Ovary (tissue), 9 donors: ENCODE results near the gene ZNF778. TPM values are rescaled to one million over a fixed set of nuclear protein-coding genes. Genes with fewer than 3 reads are reported as not detected.

Experiments used
- DNase-seq, 5 donors: peaks; one replicate each; pipeline ENCODE4 v3.0.0-alpha.2; 2019 to 2020
- H3K27ac ChIP-seq, 2 donors: fragments of 200-600 bp; one replicate each; pipeline versions ENCODE4 v1.5.1 to v1.8.0; 2019 to 2022
- H3K27me3 ChIP-seq: fragments of 200-600 bp; one replicate; pipeline ENCODE4 v1.8.0; 2022
- H3K36me3 ChIP-seq: fragments of 200-600 bp; sonication (generic); one replicate; pipeline ENCODE4 v1.5.1; 2019
- H3K4me1 ChIP-seq: one replicate; pipeline ENCODE4 v1.8.1; 2013; ENCODE audit warnings: mild to moderate bottlenecking, moderate library complexity; ENCODE audit not compliant: insufficient read depth
- H3K4me3 ChIP-seq: fragments of 200-600 bp; sonication (generic); one replicate; pipeline ENCODE4 v1.5.1; 2017
- H3K9me3 ChIP-seq, 2 donors: fragments of 200-600 bp in 1 of 2; sonication (generic) in 1 of 2; one replicate each; pipeline versions ENCODE4 v1.5.1 to v1.8.1; 2013 to 2019; ENCODE audit warnings: mild to moderate bottlenecking in 1 of 2, moderate library complexity in 1 of 2
- EP300 ChIP-seq: sonication (generic); formaldehyde crosslinking; IDR thresholded peaks from one replicate; pipeline ENCODE4 v1.6.1; 2017; ENCODE audit warnings: antibody characterized with exemption
- POLR2A ChIP-seq: fragments of 450-650 bp; IDR thresholded peaks from one replicate; pipeline ENCODE4 v1.6.1; 2017; ENCODE audit warnings: antibody characterized with exemption, mild to moderate bottlenecking, moderate library complexity
- WGBS, 3 donors: extraction: QIAGEN DNeasy Blood & Tissue Kit in 1 of 3; methylation state at CpG; one replicate each; pipeline versions ENCODE4 v1.1.5 to v1.1.7; 2013 to 2017; 5-methylcytosine and 5-hydroxymethylcytosine counted together
- intact Hi-C, 4 donors: fragments of 100-400 bp; cut with DNase I; formaldehyde crosslinking; loops; one replicate each; pipeline versions ENCODE4 v1.11.0 to v1.15.1; 2022 to 2023
- polyA plus RNA-seq, 2 donors: library from polyadenylated mRNA; stranded (reverse); fragments of 200-250 nt in 1 of 2; fragments of 350-450 nt in 1 of 2; fragmentation: Illumina TruSeq in 1 of 2; extraction: RNeasy Lipid Tissue Mini Kit (QIAGEN cat#74804) in 1 of 2; gene quantifications; one replicate each; pipeline ENCODE4 v1.2.3, GENCODE V29; 2013 to 2014
- total RNA-seq, 7 donors: library from RNA; depleted of rRNA in 2 of 7; stranded (reverse); fragments of >200 nt in 2 of 7; fragmentation: NEBNext Ultra II Directional in 3 of 7; extraction: Animal tissue kit (Norgen Biotek cat#: 25700) in 3 of 7; gene quantifications; one replicate each; pipeline versions ENCODE4 v1.1.0 to v1.2.4, GENCODE V29; 2016 to 2023
- TF ChIP-seq, protein P1 (sequence below), 3 donors: fragments of 450-650 bp in 2 of 3; fragments of 200-600 bp in 1 of 3; IDR thresholded peaks; one replicate each; pipeline versions ENCODE4 v1.5.1 to v1.8.0; 2016 to 2022; ENCODE audit warnings: antibody characterized with exemption in 3 of 3, mild to moderate bottlenecking in 1 of 3
- donor health status: DM: no; HTN: no; CAD: no; lungs with moderate emphysema.
- donor health status: DM: no; HTN: no; CAD: no.
- donor health status: Bipolar disorder and iron deficiency.
- donor health status: DM: yes; HTN: yes; CAD: no.
- donor health status: DM: no; HTN: no; CAD: no.
- donor health status: DM: yes; HTN: yes; CAD: no.

ZNF778 gene
- total and polyA plus RNA-seq, 9 donors = 1.8 to 71.9 (median 8.3) TPM

DNA sequence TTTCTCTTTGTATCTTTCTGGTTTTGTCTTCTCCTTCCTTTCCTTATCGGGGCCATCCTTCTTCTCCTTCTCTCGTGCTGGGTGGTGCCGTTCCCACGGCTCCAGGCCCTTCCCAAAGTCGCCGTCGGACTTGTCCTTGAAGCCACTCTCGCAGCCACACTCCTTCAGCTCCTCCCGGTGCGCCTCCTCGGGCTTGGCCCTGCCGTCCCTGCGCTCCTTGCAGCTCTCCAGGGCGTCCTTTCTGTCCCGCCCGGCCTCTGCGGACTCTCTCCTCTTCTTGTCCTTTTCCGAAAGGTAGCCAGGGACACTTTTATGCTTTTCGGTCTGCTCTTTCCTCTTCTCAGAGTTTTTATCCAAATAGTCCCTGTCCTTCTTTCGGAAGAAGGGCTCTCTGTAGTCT lies 65.9 kb downstream of the ZNF778 start:
- Histone ChIP-seq H3K27me3 (no peaks in the 10 kb centered on the region), H3K4me3 (no peak overlapping the region), H3K4me1 (no peaks in the 10 kb centered on the region), H3K9me3 (no peaks in the 10 kb centered on the region), H3K36me3 (peaks cover 5% of the 10 kb centered on the region), H3K27ac (no peak overlapping the region)
- DNase-seq = no peak
- TF ChIP-seq EP300 (no peak), POLR2A (no peak)
- TF ChIP-seq, protein P1, sequence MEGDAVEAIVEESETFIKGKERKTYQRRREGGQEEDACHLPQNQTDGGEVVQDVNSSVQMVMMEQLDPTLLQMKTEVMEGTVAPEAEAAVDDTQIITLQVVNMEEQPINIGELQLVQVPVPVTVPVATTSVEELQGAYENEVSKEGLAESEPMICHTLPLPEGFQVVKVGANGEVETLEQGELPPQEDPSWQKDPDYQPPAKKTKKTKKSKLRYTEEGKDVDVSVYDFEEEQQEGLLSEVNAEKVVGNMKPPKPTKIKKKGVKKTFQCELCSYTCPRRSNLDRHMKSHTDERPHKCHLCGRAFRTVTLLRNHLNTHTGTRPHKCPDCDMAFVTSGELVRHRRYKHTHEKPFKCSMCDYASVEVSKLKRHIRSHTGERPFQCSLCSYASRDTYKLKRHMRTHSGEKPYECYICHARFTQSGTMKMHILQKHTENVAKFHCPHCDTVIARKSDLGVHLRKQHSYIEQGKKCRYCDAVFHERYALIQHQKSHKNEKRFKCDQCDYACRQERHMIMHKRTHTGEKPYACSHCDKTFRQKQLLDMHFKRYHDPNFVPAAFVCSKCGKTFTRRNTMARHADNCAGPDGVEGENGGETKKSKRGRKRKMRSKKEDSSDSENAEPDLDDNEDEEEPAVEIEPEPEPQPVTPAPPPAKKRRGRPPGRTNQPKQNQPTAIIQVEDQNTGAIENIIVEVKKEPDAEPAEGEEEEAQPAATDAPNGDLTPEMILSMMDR (IDR thresholded peaks at IDR 0.05) = no peak
- 87 to 89% (median 88%) methylated on average over 20 of the region's 20 CpGs for WGBS, 3 donors
- intact Hi-C loops = no loop called here

DNA sequence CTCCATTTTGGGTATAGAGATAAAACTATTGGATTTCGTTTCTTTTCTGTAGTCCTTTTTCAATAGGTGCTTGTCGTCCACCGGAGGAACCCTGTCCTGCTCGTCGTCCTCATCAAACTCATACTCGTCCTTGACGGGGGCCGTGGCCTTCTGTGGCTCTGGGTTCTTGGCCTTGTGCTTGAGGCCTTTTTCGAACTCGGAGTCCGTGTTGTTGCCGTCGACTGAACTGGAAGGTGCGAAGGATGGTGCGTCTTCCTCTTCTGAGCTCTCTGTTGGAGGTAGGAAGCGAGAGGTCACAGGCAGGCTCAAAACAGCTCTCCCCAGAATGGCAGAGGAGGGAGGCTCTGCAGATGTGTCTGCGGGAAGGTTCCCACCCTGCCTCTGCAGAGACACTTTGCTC lies 67.9 kb downstream of the ZNF778 start:
- Histone ChIP-seq H3K4me1 (no peaks in the 10 kb centered on the region), H3K4me3 (no peak overlapping the region), H3K27me3 (no peaks in the 10 kb centered on the region), H3K27ac (no peak overlapping the region), H3K36me3 (peaks cover 5% of the 10 kb centered on the region), H3K9me3 (no peaks in the 10 kb centered on the region)
- intact Hi-C loops = loop anchor here in 1 of 4 donors (5.0 kb wide), 1 partner anchor 33 kb away; no protein-coding TSS in a partner anchor
- 88 to 95% (median 90%) methylated on average over 17 of the region's 17 CpGs for WGBS, 3 donors
- TF ChIP-seq POLR2A (no peak), EP300 (no peak)
- TF ChIP-seq, protein P1 (IDR thresholded peaks at IDR 0.05) = no peak
- DNase-seq = no peak

DNA sequence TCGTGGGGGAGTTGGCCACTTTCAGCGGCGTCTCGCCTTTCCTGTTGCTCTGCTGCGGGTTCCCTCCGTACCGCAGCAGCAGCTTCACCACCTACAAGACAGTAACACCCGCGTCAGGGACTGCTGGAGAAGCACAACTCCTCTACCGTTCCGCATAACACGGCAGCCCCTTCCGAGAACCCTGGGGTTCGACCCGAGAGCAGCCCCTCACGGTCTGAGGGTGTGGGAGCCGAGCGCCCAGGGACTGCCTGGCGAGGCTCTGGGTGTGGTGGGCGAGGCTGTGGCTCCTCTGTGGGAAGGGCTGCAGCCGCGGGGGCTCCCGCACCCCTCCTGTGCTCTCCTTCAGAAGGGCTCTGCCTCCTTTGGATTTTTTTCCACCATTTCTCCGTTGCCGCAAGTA lies 68.6 kb downstream of the ZNF778 start:
- DNase-seq = no peak
- Histone ChIP-seq H3K36me3 (peaks cover 5% of the 10 kb centered on the region), H3K27ac (no peak overlapping the region), H3K4me3 (no peak overlapping the region), H3K27me3 (no peaks in the 10 kb centered on the region), H3K9me3 (no peaks in the 10 kb centered on the region), H3K4me1 (no peaks in the 10 kb centered on the region)
- TF ChIP-seq, protein P1 (IDR thresholded peaks at IDR 0.05) = no peak
- TF ChIP-seq EP300 (no peak), POLR2A (no peak)
- intact Hi-C loops = loop anchor here in 1 of 4 donors (5.0 kb wide), 1 partner anchor 34 kb away; no protein-coding TSS in a partner anchor
- whole genome bisulfite sequencing, 3 donors = 89 to 96% (median 90%) methylated on average over 25 of the region's 25 CpGs

Other genes starting within 250 kb of the ZNF778 start
- 1 to 10 TPM in 3 of 7 donors, under 1 TPM in 3, not detected in 1; 0.53 to 2.8 (median 0.96) TPM for gene CBFA2T3, start 240.5 kb upstream of the ZNF778 start, total RNA-seq
- 1 to 10 TPM; 1.2 to 1.9 TPM for gene CBFA2T3, start 240.5 kb upstream of the ZNF778 start, polyA plus RNA-seq
- 10 to 100 TPM; 16.2 to 40.9 (median 28.8) TPM for gene ACSF3, start 123.9 kb upstream of the ZNF778 start, total RNA-seq
- gene ACSF3, start 123.9 kb upstream of the ZNF778 start, polyA plus RNA-seq = 10 to 100 TPM; 20.1 to 22.9 TPM
- under 1 TPM in 3 of 7 donors, not detected in 4; 0.10 to 0.45 (median 0.40) TPM for gene CDH15, start 46.0 kb upstream of the ZNF778 start, total RNA-seq
- gene CDH15, start 46.0 kb upstream of the ZNF778 start, polyA plus RNA-seq = under 1 TPM in 1 of 2 donors, not detected in 1; 0.19 TPM
- gene SLC22A31, start 17.2 kb upstream of the ZNF778 start, total RNA-seq = 1 to 10 TPM in 5 of 7 donors, under 1 TPM in 1, not detected in 1; 0.94 to 7.8 (median 3.6) TPM
- gene SLC22A31, start 17.2 kb upstream of the ZNF778 start, polyA plus RNA-seq = 1 to 10 TPM in 1 of 2 donors, not detected in 1; 2.0 TPM